BLaER1 treated with 17β-estradiol and CSF1 and Interleukin-3, amounts not matched to agents 10 nM and 100 nM (cell line): ENCODE data around the gene FPR1.

Experiments used
- H3K27ac ChIP-seq, 11 experiments: shearing (Covaris generic); formaldehyde crosslinking; 2 replicates each; pipeline ENCODE4 v1.8.1; 2022
- H3K27me3 ChIP-seq, 11 experiments: shearing (Covaris generic); formaldehyde crosslinking; 2 replicates each; pipeline ENCODE4 v1.8.1; 2022
- H3K36me3 ChIP-seq, 11 experiments: shearing (Covaris generic); formaldehyde crosslinking; 2 replicates each; pipeline ENCODE4 v1.8.1; 2022
- H3K4me1 ChIP-seq, 10 experiments: shearing (Covaris generic); formaldehyde crosslinking; 2 replicates each; pipeline ENCODE4 v1.8.1; 2022
- H3K4me2 ChIP-seq, 11 experiments: shearing (Covaris generic); formaldehyde crosslinking; 2 replicates each; pipeline ENCODE4 v1.8.1; 2022
- H3K4me3 ChIP-seq, 10 experiments: shearing (Covaris generic); formaldehyde crosslinking; 2 replicates each; pipeline ENCODE4 v1.8.1; 2022
- H3K9ac ChIP-seq, 11 experiments: shearing (Covaris generic); formaldehyde crosslinking; 2 replicates each; pipeline ENCODE4 v1.8.1; 2022
- H3K9me3 ChIP-seq, 11 experiments: shearing (Covaris generic); formaldehyde crosslinking; replicated peaks in 1 of 11; 2 replicates each; pipeline ENCODE4 v1.8.1; 2022
- H4K20me1 ChIP-seq, 11 experiments: shearing (Covaris generic); formaldehyde crosslinking; 2 replicates each; pipeline ENCODE4 v1.8.1; 2022
- Cebpa-rat ChIP-seq, 11 experiments: shearing (Covaris generic); IDR thresholded peaks; 2 replicates each; pipeline ENCODE4 v1.8.1; 2022

The FPR1 gene

GRCh38 chr19:51754109-51754508, 2.4 kb upstream of the FPR1 start:
- Histone ChIP-seq H3K4me2 (peak overlapping the region in 5 of 11 experiments; percentile 16 to 97 (median 39); a peak in 10 of 22 replicates), H3K36me3 (peaks cover 0 to 14% (median 0%) of the 10 kb centered on the region in 11 experiments; a peak in 4 of 22 replicates), H4K20me1 (no peaks in the 10 kb centered on the region), H3K27me3 (no peaks in the 10 kb centered on the region), H3K4me1 (peaks cover 11 to 66% (median 30%) of the 10 kb centered on the region in 10 experiments), H3K9ac (peak overlapping the region in 2 of 11 experiments; percentile 72 to 80; a peak in 5 of 22 replicates), H3K27ac (peak overlapping the region in 4 of 11 experiments; percentile 36 to 94 (median 80); a peak in 6 of 22 replicates), H3K9me3 (peaks cover 0 to 43% (median 4%) of the 10 kb centered on the region in 11 experiments; a peak in 10 of 22 replicates), H3K4me3 (no peak overlapping the region)
- TF ChIP-seq Cebpa-rat (IDR thresholded peaks at IDR 0.05) = peak in 1 of 11 experiments; percentile 18; a peak in 1 of 22 replicates

GRCh38 chr19:51750400-51751094, 1.1 kb downstream of the FPR1 start:
- peak overlapping the region in 4 of 10 experiments; percentile 21 to 63 (median 46); a peak in 7 of 20 replicates for H3K4me3 ChIP-seq
- H3K4me1 ChIP-seq = peaks cover 11 to 93% (median 39%) of the 10 kb centered on the region in 10 experiments
- H3K9ac ChIP-seq = peak overlapping the region in 2 of 11 experiments; percentile 74 to 75; a peak in 4 of 22 replicates
- H3K4me2 ChIP-seq = peak overlapping the region in 8 of 11 experiments; percentile 63 to 97 (median 76); a peak in 16 of 22 replicates
- H3K27me3 ChIP-seq = no peaks in the 10 kb centered on the region
- TF ChIP-seq Cebpa-rat (IDR thresholded peaks at IDR 0.05) = no peak
- H3K36me3 ChIP-seq = peaks cover 0 to 49% (median 0%) of the 10 kb centered on the region in 11 experiments; a peak in 6 of 22 replicates
- H3K27ac ChIP-seq = peak overlapping the region; percentile 65 to 94 (median 76); a peak in 21 of 22 replicates
- peaks cover 0 to 52% (median 4%) of the 10 kb centered on the region in 11 experiments; a peak in 11 of 22 replicates for H3K9me3 ChIP-seq
- H4K20me1 ChIP-seq = peaks cover 0 to 30% (median 0%) of the 10 kb centered on the region in 11 experiments; a peak in 3 of 22 replicates

- peak overlapping the region in 2 of 11 experiments; percentile 74 to 75; a peak in 4 of 22 replicates for H3K9ac ChIP-seq
- H3K4me3 ChIP-seq = peak overlapping the region in 2 of 10 experiments; percentile 57 to 63; a peak in 4 of 20 replicates
- H3K36me3 ChIP-seq = peaks cover 0 to 55% (median 0%) of the 10 kb centered on the region in 11 experiments; a peak in 6 of 22 replicates
- peaks cover 11 to 93% (median 39%) of the 10 kb centered on the region in 10 experiments for H3K4me1 ChIP-seq
- H3K4me2 ChIP-seq = peak overlapping the region in 5 of 11 experiments; percentile 20 to 97 (median 72); a peak in 6 of 22 replicates
- H4K20me1 ChIP-seq = peaks cover 0 to 36% (median 0%) of the 10 kb centered on the region in 11 experiments; a peak in 3 of 22 replicates
- peaks cover 0 to 46% (median 4%) of the 10 kb centered on the region in 11 experiments; a peak in 11 of 22 replicates for H3K9me3 ChIP-seq
- no peaks in the 10 kb centered on the region for H3K27me3 ChIP-seq
- no peak for TF ChIP-seq Cebpa-rat (IDR thresholded peaks at IDR 0.05)
- peak overlapping the region in 2 of 11 experiments; percentile 92 to 94; a peak in 2 of 22 replicates for H3K27ac ChIP-seq
Measured at GRCh38 chr19:51749979-51750378, 1.7 kb downstream of the FPR1 start.

- no peak for TF ChIP-seq Cebpa-rat (IDR thresholded peaks at IDR 0.05)
- H3K4me1 ChIP-seq = peaks cover 10 to 93% (median 41%) of the 10 kb centered on the region in 10 experiments
- H3K9me3 ChIP-seq = peaks cover 0 to 42% (median 0%) of the 10 kb centered on the region in 11 experiments; a peak in 8 of 22 replicates
- no peaks in the 10 kb centered on the region for H3K27me3 ChIP-seq
- no peak overlapping the region for H3K9ac ChIP-seq
- H3K4me3 ChIP-seq = peak overlapping the region in 2 of 10 experiments; percentile 57 to 63; a peak in 3 of 20 replicates
- H3K27ac ChIP-seq = no peak overlapping the region
- H3K4me2 ChIP-seq = peak overlapping the region in 2 of 11 experiments; percentile 91 to 97; a peak in 3 of 22 replicates
- H4K20me1 ChIP-seq = peaks cover 0 to 48% (median 0%) of the 10 kb centered on the region in 11 experiments; a peak in 3 of 22 replicates
- H3K36me3 ChIP-seq = peaks cover 0 to 65% (median 0%) of the 10 kb centered on the region in 11 experiments; a peak in 6 of 22 replicates
Measured at GRCh38 chr19:51746731-51747130, 4.9 kb downstream of the FPR1 start.

- peak overlapping the region in 7 of 11 experiments; percentile 26 to 64 (median 52); a peak in 14 of 22 replicates for H3K4me2 ChIP-seq
- no peak overlapping the region for H3K9ac ChIP-seq
- H3K36me3 ChIP-seq = peaks cover 0 to 48% (median 0%) of the 10 kb centered on the region in 11 experiments; a peak in 6 of 22 replicates
- TF ChIP-seq Cebpa-rat (IDR thresholded peaks at IDR 0.05) = no peak
- H3K27me3 ChIP-seq = no peaks in the 10 kb centered on the region
- H3K4me1 ChIP-seq = peaks cover 4 to 98% (median 41%) of the 10 kb centered on the region in 10 experiments; a peak in 16 of 20 replicates
- peak overlapping the region in 3 of 11 experiments; percentile 26 to 30 (median 26); a peak in 4 of 22 replicates for H3K27ac ChIP-seq
- no peak overlapping the region for H3K4me3 ChIP-seq
- H3K9me3 ChIP-seq = peaks cover 0 to 31% (median 0%) of the 10 kb centered on the region in 11 experiments; a peak in 7 of 22 replicates
- H4K20me1 ChIP-seq = peaks cover 0 to 47% (median 0%) of the 10 kb centered on the region in 11 experiments; a peak in 3 of 22 replicates
Measured at GRCh38 chr19:51743405-51743804, 8.3 kb downstream of the FPR1 start.

GRCh38 chr19:51742789-51743188, 8.9 kb downstream of the FPR1 start:
- Histone ChIP-seq H3K4me1 (peaks cover 4 to 98% (median 39%) of the 10 kb centered on the region in 10 experiments; a peak in 16 of 20 replicates), H3K9ac (no peak overlapping the region), H3K4me2 (peak overlapping the region in 7 of 11 experiments; percentile 26 to 64 (median 52); a peak in 14 of 22 replicates), H3K36me3 (peaks cover 0 to 44% (median 0%) of the 10 kb centered on the region in 11 experiments; a peak in 6 of 22 replicates), H3K4me3 (no peak overlapping the region), H3K27ac (peak overlapping the region in 4 of 11 experiments; percentile 26 to 40 (median 33); a peak in 5 of 22 replicates), H4K20me1 (peaks cover 0 to 40% (median 0%) of the 10 kb centered on the region in 11 experiments; a peak in 3 of 22 replicates), H3K9me3 (peaks cover 0 to 26% (median 0%) of the 10 kb centered on the region in 11 experiments; a peak in 7 of 22 replicates), H3K27me3 (no peaks in the 10 kb centered on the region)
- TF ChIP-seq Cebpa-rat (IDR thresholded peaks at IDR 0.05) = no peak

GRCh38 chr19:51740356-51740755, 11.3 kb downstream of the FPR1 start:
- no peak for TF ChIP-seq Cebpa-rat (IDR thresholded peaks at IDR 0.05)

More at GRCh38 chr19:51740356-51740755, 11.3 kb downstream of the FPR1 start:
- H3K4me3 ChIP-seq = no peak overlapping the region
- peaks cover 0 to 16% (median 0%) of the 10 kb centered on the region in 11 experiments; a peak in 2 of 22 replicates for H4K20me1 ChIP-seq
- peaks cover 19 to 98% (median 61%) of the 10 kb centered on the region in 10 experiments for H3K4me1 ChIP-seq
- H3K27me3 ChIP-seq = no peaks in the 10 kb centered on the region
- H3K36me3 ChIP-seq = peaks cover 0 to 19% (median 0%) of the 10 kb centered on the region in 11 experiments; a peak in 5 of 22 replicates
- peak overlapping the region in 5 of 11 experiments; percentile 53 to 92 (median 74); a peak in 10 of 22 replicates for H3K4me2 ChIP-seq
- H3K27ac ChIP-seq = peak overlapping the region in 1 of 11 experiments; percentile 27; a peak in 1 of 22 replicates
- no peak overlapping the region for H3K9ac ChIP-seq
- H3K9me3 ChIP-seq = peaks cover 0 to 23% (median 0%) of the 10 kb centered on the region in 11 experiments; a peak in 8 of 22 replicates
